ENCODE data around the gene DNAH7. TPM values are rescaled to one million over a fixed set of nuclear protein-coding genes. Genes with fewer than 3 reads are reported as not detected.

DNAH7 gene
- total and polyA plus RNA-seq, 8 donors, result 0.15 to 48.1 (median 0.98) TPM

- H3K27me3 ChIP-seq, result no peaks in the 10 kb centered on the region
- TF ChIP-seq POLR2AphosphoS5 (IDR thresholded peaks at IDR 0.05), result no peak
- no peak for TF ChIP-seq EP300 (IDR thresholded peaks at IDR 0.05)
- TF ChIP-seq, protein P1, sequence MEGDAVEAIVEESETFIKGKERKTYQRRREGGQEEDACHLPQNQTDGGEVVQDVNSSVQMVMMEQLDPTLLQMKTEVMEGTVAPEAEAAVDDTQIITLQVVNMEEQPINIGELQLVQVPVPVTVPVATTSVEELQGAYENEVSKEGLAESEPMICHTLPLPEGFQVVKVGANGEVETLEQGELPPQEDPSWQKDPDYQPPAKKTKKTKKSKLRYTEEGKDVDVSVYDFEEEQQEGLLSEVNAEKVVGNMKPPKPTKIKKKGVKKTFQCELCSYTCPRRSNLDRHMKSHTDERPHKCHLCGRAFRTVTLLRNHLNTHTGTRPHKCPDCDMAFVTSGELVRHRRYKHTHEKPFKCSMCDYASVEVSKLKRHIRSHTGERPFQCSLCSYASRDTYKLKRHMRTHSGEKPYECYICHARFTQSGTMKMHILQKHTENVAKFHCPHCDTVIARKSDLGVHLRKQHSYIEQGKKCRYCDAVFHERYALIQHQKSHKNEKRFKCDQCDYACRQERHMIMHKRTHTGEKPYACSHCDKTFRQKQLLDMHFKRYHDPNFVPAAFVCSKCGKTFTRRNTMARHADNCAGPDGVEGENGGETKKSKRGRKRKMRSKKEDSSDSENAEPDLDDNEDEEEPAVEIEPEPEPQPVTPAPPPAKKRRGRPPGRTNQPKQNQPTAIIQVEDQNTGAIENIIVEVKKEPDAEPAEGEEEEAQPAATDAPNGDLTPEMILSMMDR (IDR thresholded peaks at IDR 0.05), result no peak
- no peak for TF ChIP-seq POLR2A (IDR thresholded peaks at IDR 0.05)
- DNase-seq, result no peak
- intact Hi-C loops (cut with DNase I; ENCODE audit: low total_unique reads), result no loop called here
- 91 to 100% (median 97%) methylated on average over 3 of the region's 3 CpGs for WGBS, 5 donors
- no peaks in the 10 kb centered on the region for H3K36me3 ChIP-seq
- H3K27ac ChIP-seq, result no peak overlapping the region
- peaks cover 0 to 6% (median 2%) of the 10 kb centered on the region in 4 donors for H3K9me3 ChIP-seq
- no peaks in the 10 kb centered on the region for H3K4me1 ChIP-seq
- H3K4me3 ChIP-seq, result no peak overlapping the region
Measured at GRCh38 chr2:195758846-195759245, 309.8 kb downstream of the DNAH7 start.

GRCh38 chr2:195756218-195756942 lies 312.3 kb downstream of the DNAH7 start:
- WGBS, 5 donors, result 51 to 62% (median 60%) methylated on average over 7 of the region's 7 CpGs
- intact Hi-C loops (cut with DNase I; ENCODE audit: low total_unique reads), result no loop called here
- H3K27ac ChIP-seq, result peak overlapping the region in 2 of 5 donors; percentile 2 to 25
- H3K9me3 ChIP-seq, result peaks cover 0 to 6% (median 2%) of the 10 kb centered on the region in 4 donors
- H3K27me3 ChIP-seq, result no peaks in the 10 kb centered on the region
- TF ChIP-seq EP300 (IDR thresholded peaks at IDR 0.05) (no peak), POLR2AphosphoS5 (IDR thresholded peaks at IDR 0.05) (no peak), POLR2A (IDR thresholded peaks at IDR 0.05) (no peak)
- TF ChIP-seq, protein P1 (IDR thresholded peaks at IDR 0.05), result no peak
- no peaks in the 10 kb centered on the region for H3K4me1 ChIP-seq
- H3K36me3 ChIP-seq, result no peaks in the 10 kb centered on the region
- DNase-seq, result peak in 1 of 2 donors; percentile 10
- H3K4me3 ChIP-seq, result no peak overlapping the region

GRCh38 chr2:195741191-195741590 lies 327.4 kb downstream of the DNAH7 start:
- Histone ChIP-seq H3K27ac (no peak overlapping the region), H3K36me3 (peaks cover 0 to 15% (median 0%) of the 10 kb centered on the region in 4 donors), H3K27me3 (no peaks in the 10 kb centered on the region), H3K9me3 (peaks cover 0 to 5% (median 0%) of the 10 kb centered on the region in 4 donors), H3K4me1 (no peaks in the 10 kb centered on the region), H3K4me3 (no peak overlapping the region)
- intact Hi-C loops (cut with DNase I; ENCODE audit: low total_unique reads), result no loop called here
- DNase-seq, result no peak
- 92 to 98% (median 94%) methylated on average over 1 of the region's 1 CpG for WGBS, 5 donors
- TF ChIP-seq EP300 (IDR thresholded peaks at IDR 0.05) (no peak), POLR2A (IDR thresholded peaks at IDR 0.05) (no peak)
- TF ChIP-seq, protein P1 (IDR thresholded peaks at IDR 0.05), result no peak

DNA sequence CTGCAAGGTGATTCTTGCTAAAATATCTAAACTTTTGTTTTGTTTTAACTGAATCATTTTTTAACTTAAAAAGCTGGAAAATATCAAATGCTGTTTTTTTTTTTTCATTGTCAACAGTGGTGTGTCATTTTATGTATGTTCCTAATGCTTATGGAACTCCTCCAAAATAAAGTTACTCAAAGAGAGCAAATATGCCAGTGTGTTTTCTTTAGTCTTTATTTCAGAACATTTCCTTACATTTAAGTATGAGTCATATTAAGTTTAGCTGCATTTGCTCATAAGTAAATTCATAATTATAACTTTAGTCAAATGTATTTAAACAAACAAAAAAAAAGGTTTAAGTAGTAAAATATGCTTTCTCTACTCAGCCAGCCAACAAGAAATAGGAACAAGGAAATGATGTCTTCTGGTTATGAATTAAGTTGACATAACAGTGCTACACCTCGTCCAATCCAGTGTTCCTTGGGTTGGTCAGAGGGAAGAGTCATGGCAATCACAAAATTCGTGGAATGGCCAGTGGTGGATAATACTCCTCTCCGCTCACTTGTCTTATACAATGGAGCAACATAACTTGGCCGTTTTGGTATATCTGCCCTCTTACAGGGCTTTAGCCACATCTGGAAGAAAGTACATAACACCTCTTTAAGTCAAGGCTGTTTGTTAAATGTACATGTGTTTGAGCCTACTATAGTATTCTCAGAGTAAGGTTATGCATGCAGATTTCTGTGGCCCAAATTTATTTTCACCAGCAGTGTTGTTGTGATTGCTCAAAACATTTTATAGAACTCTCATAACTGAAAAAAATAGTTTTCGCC lies 330.9 kb downstream of the DNAH7 start:
- Histone ChIP-seq H3K27ac (no peak overlapping the region), H3K36me3 (peaks cover 0 to 19% (median 7%) of the 10 kb centered on the region in 4 donors), H3K4me3 (no peak overlapping the region), H3K9me3 (no peaks in the 10 kb centered on the region), H3K27me3 (no peaks in the 10 kb centered on the region), H3K4me1 (no peaks in the 10 kb centered on the region)
- no peak for DNase-seq
- 69 to 81% (median 72%) methylated on average over 5 of the region's 5 CpGs for WGBS, 5 donors
- intact Hi-C loops (cut with DNase I; ENCODE audit: low total_unique reads), result no loop called here
- no peak for TF ChIP-seq EP300 (IDR thresholded peaks at IDR 0.05)
- no peak for TF ChIP-seq POLR2A (IDR thresholded peaks at IDR 0.05)
- no peak for TF ChIP-seq POLR2AphosphoS5 (IDR thresholded peaks at IDR 0.05)
- TF ChIP-seq, protein P1 (IDR thresholded peaks at IDR 0.05), result no peak
